Measurements from ENCODE around the gene ELP2. TPM values are rescaled to one million over a fixed set of nuclear protein-coding genes. Genes with fewer than 3 reads are reported as not detected.

ELP2 gene
- total RNA-seq, 1 donor from 2014 or later: 72.9 TPM

DNA sequence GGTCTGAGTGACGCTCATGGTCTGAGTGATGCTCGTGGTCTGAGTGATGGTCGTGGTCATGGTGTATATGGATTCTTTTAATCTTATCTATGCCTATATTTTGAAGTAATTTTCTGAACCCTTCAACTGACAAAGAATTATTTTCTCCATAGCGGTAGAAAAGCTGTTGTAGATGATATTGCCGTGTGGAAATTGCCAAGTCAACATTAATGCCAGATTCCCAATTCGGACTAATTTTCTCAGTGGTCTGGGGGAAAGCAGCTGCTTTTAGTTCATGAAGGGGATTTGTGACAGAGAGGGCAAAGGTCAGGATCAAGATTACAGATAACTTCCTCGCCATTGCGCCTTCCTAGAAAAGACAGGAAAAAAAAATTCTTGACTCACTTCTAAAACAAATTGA, 3.0 kb upstream of the ELP2 start:
- DNase-seq (ENCODE audit: low read depth) (no peak), FAIRE-seq (no peak)
- H3K27me3 ChIP-seq (ENCODE audit: control insufficient read depth, insufficient read depth, low read length): no peaks in the 10 kb centered on the region
- H3K4me3 ChIP-seq (ENCODE audit: low read depth, low read length): no peak overlapping the region
- TF ChIP-seq, protein P1, sequence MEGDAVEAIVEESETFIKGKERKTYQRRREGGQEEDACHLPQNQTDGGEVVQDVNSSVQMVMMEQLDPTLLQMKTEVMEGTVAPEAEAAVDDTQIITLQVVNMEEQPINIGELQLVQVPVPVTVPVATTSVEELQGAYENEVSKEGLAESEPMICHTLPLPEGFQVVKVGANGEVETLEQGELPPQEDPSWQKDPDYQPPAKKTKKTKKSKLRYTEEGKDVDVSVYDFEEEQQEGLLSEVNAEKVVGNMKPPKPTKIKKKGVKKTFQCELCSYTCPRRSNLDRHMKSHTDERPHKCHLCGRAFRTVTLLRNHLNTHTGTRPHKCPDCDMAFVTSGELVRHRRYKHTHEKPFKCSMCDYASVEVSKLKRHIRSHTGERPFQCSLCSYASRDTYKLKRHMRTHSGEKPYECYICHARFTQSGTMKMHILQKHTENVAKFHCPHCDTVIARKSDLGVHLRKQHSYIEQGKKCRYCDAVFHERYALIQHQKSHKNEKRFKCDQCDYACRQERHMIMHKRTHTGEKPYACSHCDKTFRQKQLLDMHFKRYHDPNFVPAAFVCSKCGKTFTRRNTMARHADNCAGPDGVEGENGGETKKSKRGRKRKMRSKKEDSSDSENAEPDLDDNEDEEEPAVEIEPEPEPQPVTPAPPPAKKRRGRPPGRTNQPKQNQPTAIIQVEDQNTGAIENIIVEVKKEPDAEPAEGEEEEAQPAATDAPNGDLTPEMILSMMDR (IDR thresholded peaks at IDR 0.05; ENCODE audit: insufficient read depth, low read length, severe bottlenecking): no peak
- H3K36me3 ChIP-seq (ENCODE audit: control insufficient read depth, insufficient read depth, low read length): peaks cover 13% of the 10 kb centered on the region

DNA sequence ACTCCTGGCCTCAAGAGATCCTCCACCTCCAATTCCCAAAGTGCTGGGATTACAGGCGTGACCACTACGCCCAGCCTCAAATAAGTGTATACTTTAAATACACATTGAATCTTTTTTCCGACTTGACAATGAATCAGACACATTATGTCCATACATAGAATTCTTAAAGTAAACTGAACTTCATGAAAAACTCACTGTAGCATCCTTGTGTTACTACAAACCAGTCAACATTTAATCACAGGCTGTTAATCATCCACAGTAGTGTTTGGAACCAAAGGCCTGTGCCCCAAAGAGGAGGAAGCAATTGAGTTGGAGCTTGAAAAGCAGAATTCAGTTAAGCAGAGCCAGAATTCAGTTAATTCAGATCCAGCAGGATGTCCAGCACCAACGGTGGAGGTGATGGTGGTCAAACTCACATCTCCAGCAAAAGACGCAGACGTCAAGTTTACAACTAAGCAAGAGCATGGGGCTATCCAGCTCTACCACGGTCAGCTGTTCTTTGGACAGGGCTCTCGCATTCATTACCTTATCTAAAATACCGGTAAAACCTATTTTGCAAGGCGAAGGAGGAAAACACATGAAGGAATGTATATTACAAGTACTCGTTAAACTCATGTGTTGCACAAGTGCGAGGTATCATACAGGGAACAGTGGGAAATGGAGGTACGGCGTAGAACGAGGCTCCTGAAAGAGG, 1.7 kb upstream of the ELP2 start:
- TF ChIP-seq, protein P1 (IDR thresholded peaks at IDR 0.05; ENCODE audit: insufficient read depth, low read length, severe bottlenecking): no peak
- peak overlapping the region; percentile 90 for H3K4me3 ChIP-seq (ENCODE audit: low read depth, low read length)
- no peak for FAIRE-seq
- peak; percentile 30 for DNase-seq (ENCODE audit: low read depth)
- no peaks in the 10 kb centered on the region for H3K27me3 ChIP-seq (ENCODE audit: control insufficient read depth, insufficient read depth, low read length)
- peaks cover 10% of the 10 kb centered on the region for H3K36me3 ChIP-seq (ENCODE audit: control insufficient read depth, insufficient read depth, low read length)

DNA sequence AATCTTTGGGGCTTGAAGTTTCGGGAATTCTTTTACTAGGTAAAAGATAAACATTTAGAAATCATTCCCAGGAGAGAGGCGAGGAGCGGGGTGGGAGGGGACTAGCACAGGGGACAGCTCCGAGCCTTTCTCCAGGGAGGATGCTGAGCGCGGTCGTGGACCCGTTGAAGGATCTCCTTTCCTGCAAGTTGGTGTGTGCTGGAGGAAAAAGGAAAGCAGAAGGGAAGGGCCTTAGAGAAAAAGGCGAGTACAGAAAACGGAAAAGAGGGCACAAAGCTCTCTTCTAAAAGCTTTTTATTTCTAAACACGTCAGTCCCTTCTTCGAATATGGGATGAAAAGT, 1.2 kb upstream of the ELP2 start:
- H3K27me3 ChIP-seq (ENCODE audit: control insufficient read depth, insufficient read depth, low read length): no peaks in the 10 kb centered on the region
- peak overlapping the region; percentile 90 for H3K4me3 ChIP-seq (ENCODE audit: low read depth, low read length)
- no peak for FAIRE-seq
- DNase-seq (ENCODE audit: low read depth): peak; percentile 22
- TF ChIP-seq, protein P1 (IDR thresholded peaks at IDR 0.05; ENCODE audit: insufficient read depth, low read length, severe bottlenecking): no peak
- peaks cover 9% of the 10 kb centered on the region for H3K36me3 ChIP-seq (ENCODE audit: control insufficient read depth, insufficient read depth, low read length)

DNA sequence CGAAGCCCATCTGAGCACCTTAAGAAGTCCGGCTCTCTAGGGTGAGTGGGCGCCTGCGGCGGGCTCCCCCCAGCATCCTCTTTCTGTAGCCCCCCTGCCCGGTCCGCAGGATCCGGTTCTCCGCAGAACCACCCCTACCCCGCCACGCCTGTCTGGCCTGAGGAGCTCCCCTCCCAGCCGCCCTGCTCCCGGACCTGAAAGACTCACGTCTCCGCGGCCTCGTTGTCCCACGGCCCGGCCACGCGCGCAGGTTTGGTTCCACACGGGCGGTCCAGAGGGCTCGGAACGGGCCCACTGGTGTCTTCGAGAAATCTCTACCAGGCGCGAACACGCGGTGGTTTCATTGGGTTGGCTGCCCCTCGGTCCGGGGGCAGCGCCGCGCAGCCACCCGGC, 796 bp upstream of the ELP2 start:
- DNase-seq (ENCODE audit: low read depth): no peak
- TF ChIP-seq, protein P1 (IDR thresholded peaks at IDR 0.05; ENCODE audit: insufficient read depth, low read length, severe bottlenecking): no peak
- Histone ChIP-seq H3K36me3 (ENCODE audit: control insufficient read depth, insufficient read depth, low read length) (peaks cover 7% of the 10 kb centered on the region), H3K4me3 (ENCODE audit: low read depth, low read length) (peak overlapping the region; percentile 90), H3K27me3 (ENCODE audit: control insufficient read depth, insufficient read depth, low read length) (no peaks in the 10 kb centered on the region)
- FAIRE-seq: no peak

DNA sequence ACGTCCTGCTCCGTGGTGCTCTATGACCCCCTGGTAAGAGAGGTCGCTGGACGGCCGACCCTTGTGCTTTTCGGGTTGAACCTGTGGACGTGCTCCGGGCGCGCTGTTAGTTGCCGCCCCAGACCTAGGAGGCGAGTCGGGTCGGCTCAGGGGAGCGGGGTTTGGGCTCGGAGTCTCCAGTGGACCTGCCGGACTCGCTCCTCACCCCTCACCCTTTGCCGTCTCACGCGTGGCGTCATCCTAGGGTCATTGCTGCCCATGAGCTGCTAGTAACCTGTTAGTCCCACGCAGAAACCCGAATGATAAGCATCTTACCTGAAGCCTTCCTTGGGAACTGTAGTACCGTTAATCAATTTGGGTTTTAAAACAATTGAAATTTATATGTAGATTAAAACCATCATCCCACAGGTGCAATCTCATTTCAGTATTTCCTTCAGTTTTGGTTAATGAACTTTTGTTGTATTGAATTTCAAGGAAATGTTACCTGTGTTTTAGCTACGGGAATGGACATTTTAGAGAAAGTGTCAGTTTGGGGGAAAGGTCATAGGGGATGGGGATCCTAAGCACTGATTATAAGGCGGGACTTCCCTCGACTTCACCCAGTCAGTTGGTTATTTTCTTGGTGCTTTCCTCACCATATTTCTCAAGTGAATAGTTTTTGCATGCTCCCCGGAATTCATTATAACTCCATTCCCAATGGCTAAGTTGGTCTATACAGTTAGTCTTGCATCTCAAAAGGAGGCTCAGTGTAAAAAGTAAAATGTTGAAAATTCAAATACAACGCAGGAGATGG, 536 bp downstream of the ELP2 start:
- Histone ChIP-seq H3K27me3 (ENCODE audit: control insufficient read depth, insufficient read depth, low read length) (no peaks in the 10 kb centered on the region), H3K4me3 (ENCODE audit: low read depth, low read length) (peak overlapping the region; percentile 90), H3K36me3 (ENCODE audit: control insufficient read depth, insufficient read depth, low read length) (peaks cover 3% of the 10 kb centered on the region)
- FAIRE-seq: no peak
- TF ChIP-seq, protein P1 (IDR thresholded peaks at IDR 0.05; ENCODE audit: insufficient read depth, low read length, severe bottlenecking): no peak
- no peak for DNase-seq (ENCODE audit: low read depth)

Data from bronchial epithelial cell (primary cell).